Lung (tissue), 12 donors: ENCODE results near the gene MZB1. TPM values are rescaled to one million over a fixed set of nuclear protein-coding genes. Genes with fewer than 3 reads are reported as not detected.

Experiments used
- ATAC-seq: fragments of 200-7000 bp; cut with Tn5 transposase; one replicate; pipeline ENCODE4 v1.9.1; 2020; ENCODE audit warnings: moderate number of reproducible peaks; ENCODE audit not compliant: insufficient read depth, low FRiP score
- DNase-seq, 3 donors: peaks; one replicate each; pipeline ENCODE4 v3.0.0-alpha.2; 2013 to 2017
- H3K27ac ChIP-seq, 2 donors: one replicate each; pipeline ENCODE4 v1.5.1; 2013; ENCODE audit warnings: mild to moderate bottlenecking in 2 of 2, moderate library complexity in 2 of 2, control low read depth in 1 of 2, inconsistent platforms in 1 of 2, low read depth in 1 of 2, low read length in 1 of 2
- H3K27me3 ChIP-seq, 3 donors: one replicate each; pipeline ENCODE4 v1.5.1; 2013; ENCODE audit warnings: low read length in 2 of 3; ENCODE audit not compliant: control insufficient read depth in 3 of 3, insufficient read depth in 3 of 3
- H3K36me3 ChIP-seq, 4 donors: one replicate each; pipeline ENCODE4 v1.5.1; 2013; ENCODE audit warnings: low read length in 4 of 4, mild to moderate bottlenecking in 1 of 4, moderate library complexity in 1 of 4; ENCODE audit not compliant: control insufficient read depth in 4 of 4, insufficient read depth in 4 of 4
- H3K4me1 ChIP-seq, 5 donors: one replicate each; pipeline ENCODE4 v1.5.1; 2013; ENCODE audit warnings: low read length in 5 of 5, mild to moderate bottlenecking in 2 of 5, moderate library complexity in 1 of 5; ENCODE audit not compliant: control insufficient read depth in 5 of 5, insufficient read depth in 5 of 5
- H3K4me3 ChIP-seq: one replicate; pipeline ENCODE4 v1.5.1; 2013; ENCODE audit warnings: mild to moderate bottlenecking, control low read depth, moderate library complexity
- H3K9ac ChIP-seq, 2 donors: one replicate each; pipeline ENCODE4 v1.5.1; 2013; ENCODE audit warnings: low read length in 2 of 2, control low read depth in 1 of 2; ENCODE audit not compliant: insufficient read depth in 1 of 2
- H3K9me3 ChIP-seq, 4 donors: one replicate each; pipeline ENCODE4 v1.5.1; 2013; ENCODE audit warnings: low read length in 3 of 4, mild to moderate bottlenecking in 1 of 4, moderate library complexity in 1 of 4; ENCODE audit not compliant: control insufficient read depth in 4 of 4, insufficient read depth in 3 of 4
- WGBS, 2 donors: extraction: QIAGEN DNeasy Blood & Tissue Kit; methylation state at CpG; one replicate each; pipeline ENCODE4 v1.1.7; 2013; 5-methylcytosine and 5-hydroxymethylcytosine counted together
- polyA plus RNA-seq, 2 donors: library from polyadenylated mRNA; stranded (reverse); fragments of 200-250 nt; gene quantifications; one replicate each; pipeline ENCODE4 v1.2.1, GENCODE V29; 2013
- total RNA-seq, 2 donors: library from RNA; depleted of rRNA in 1 of 2; stranded (reverse); fragments of >200 nt in 1 of 2; gene quantifications; one replicate each; pipeline ENCODE4 v1.2.1, GENCODE V29; 2014 to 2021
- TF ChIP-seq, protein P1 (sequence below): IDR thresholded peaks from 2 replicates; pipeline ENCODE4 v1.5.1; 2012; ENCODE audit warnings: mild to moderate bottlenecking; ENCODE audit errors: control extremely low read depth, extremely low read depth
- donor health status: control.
- donor health status: control.
- donor health status: Bipolar disorder and iron deficiency.
- donor health status: healthy.
- donor health status: DM: yes; HTN: yes; CAD: no.

The MZB1 gene
- total and polyA plus RNA-seq, 4 donors: 2.5 to 14.8 (median 12.8) TPM

DNA sequence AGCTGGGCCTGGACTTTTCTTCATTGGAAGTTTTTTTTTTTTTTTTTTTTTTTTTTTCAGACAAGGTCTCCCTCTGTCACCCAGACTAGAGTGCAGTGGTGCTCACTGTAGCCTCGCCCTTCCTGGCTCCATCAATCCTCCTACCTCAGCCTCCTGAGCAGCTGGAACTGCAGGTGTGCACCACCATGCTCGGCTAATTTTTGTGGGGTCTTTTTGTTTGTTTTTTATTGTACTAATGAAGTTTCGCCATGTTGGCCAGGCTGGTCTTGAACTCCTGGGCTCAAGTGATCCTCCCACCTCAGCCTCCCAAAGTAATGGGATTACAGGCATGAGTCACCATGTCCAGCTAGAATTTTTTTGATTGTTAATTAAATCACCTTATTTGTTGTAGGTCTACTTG is 46.0 kb upstream of the MZB1 start:
- WGBS, 2 donors: 97 to 100% methylated on average over 3 of the region's 3 CpGs
- H3K27ac ChIP-seq: no peak overlapping the region
- no peaks in the 10 kb centered on the region for H3K27me3 ChIP-seq
- H3K36me3 ChIP-seq: peaks cover 2 to 10% (median 4%) of the 10 kb centered on the region in 4 donors
- no peaks in the 10 kb centered on the region for H3K9me3 ChIP-seq
- no peak overlapping the region for H3K9ac ChIP-seq
- DNase-seq: no peak
- ATAC-seq: no peak
- H3K4me3 ChIP-seq: no peak overlapping the region
- H3K4me1 ChIP-seq: peaks cover 0 to 13% (median 0%) of the 10 kb centered on the region in 5 donors
- TF ChIP-seq, protein P1, sequence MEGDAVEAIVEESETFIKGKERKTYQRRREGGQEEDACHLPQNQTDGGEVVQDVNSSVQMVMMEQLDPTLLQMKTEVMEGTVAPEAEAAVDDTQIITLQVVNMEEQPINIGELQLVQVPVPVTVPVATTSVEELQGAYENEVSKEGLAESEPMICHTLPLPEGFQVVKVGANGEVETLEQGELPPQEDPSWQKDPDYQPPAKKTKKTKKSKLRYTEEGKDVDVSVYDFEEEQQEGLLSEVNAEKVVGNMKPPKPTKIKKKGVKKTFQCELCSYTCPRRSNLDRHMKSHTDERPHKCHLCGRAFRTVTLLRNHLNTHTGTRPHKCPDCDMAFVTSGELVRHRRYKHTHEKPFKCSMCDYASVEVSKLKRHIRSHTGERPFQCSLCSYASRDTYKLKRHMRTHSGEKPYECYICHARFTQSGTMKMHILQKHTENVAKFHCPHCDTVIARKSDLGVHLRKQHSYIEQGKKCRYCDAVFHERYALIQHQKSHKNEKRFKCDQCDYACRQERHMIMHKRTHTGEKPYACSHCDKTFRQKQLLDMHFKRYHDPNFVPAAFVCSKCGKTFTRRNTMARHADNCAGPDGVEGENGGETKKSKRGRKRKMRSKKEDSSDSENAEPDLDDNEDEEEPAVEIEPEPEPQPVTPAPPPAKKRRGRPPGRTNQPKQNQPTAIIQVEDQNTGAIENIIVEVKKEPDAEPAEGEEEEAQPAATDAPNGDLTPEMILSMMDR: no peak

DNA sequence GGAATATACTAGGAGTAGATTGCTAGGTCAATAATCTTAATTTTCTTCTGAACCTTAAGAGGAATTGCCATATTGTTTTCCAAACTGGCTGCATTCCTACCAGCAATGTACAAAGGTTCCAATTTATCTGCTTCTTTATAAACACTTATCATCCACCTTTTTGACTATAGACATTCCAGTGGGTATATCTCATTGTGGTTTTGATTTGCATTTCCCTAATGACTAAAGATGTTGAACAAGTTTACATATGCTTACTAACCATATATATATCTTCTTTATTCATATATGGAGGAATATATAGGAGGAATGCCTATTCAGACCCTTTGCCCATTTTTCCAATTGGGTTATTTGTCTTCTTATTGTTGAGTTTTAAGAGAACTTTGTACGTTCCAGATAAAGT is 42.0 kb upstream of the MZB1 start:
- Histone ChIP-seq H3K27me3 (no peaks in the 10 kb centered on the region), H3K4me3 (no peak overlapping the region), H3K27ac (no peak overlapping the region), H3K9me3 (no peaks in the 10 kb centered on the region), H3K36me3 (peaks cover 6 to 17% (median 9%) of the 10 kb centered on the region in 4 donors), H3K9ac (no peak overlapping the region), H3K4me1 (no peaks in the 10 kb centered on the region)
- ATAC-seq: no peak
- 88% methylated on average over 1 of the region's 1 CpG for WGBS, 2 donors
- DNase-seq: no peak
- TF ChIP-seq, protein P1: no peak

DNA sequence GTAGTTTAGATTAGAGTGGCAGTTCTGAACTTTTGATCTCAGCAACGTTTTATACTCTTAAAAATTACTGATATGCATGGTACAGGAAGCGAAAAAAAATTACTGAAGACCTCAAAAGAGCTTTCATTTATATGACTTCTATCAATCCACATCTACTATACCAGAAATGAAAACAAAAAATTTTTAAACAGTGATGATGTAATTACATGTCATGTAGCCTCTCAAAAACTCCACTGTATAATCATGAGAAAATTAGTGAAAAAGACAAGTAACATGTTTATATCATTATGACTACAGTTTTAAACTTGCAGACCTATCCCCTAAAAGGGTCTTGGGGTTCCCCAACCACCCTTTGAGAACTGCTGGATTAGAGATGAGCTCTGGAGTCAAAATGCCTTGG is 40.3 kb upstream of the MZB1 start:
- Histone ChIP-seq H3K9me3 (no peaks in the 10 kb centered on the region), H3K9ac (no peak overlapping the region), H3K4me3 (no peak overlapping the region), H3K27ac (no peak overlapping the region), H3K36me3 (peaks cover 6 to 21% (median 17%) of the 10 kb centered on the region in 4 donors), H3K27me3 (no peaks in the 10 kb centered on the region), H3K4me1 (no peaks in the 10 kb centered on the region)
- TF ChIP-seq, protein P1: no peak
- no peak for DNase-seq
- ATAC-seq: no peak
- WGBS, 2 donors: 78 to 88% methylated on average over 2 of the region's 2 CpGs

DNA sequence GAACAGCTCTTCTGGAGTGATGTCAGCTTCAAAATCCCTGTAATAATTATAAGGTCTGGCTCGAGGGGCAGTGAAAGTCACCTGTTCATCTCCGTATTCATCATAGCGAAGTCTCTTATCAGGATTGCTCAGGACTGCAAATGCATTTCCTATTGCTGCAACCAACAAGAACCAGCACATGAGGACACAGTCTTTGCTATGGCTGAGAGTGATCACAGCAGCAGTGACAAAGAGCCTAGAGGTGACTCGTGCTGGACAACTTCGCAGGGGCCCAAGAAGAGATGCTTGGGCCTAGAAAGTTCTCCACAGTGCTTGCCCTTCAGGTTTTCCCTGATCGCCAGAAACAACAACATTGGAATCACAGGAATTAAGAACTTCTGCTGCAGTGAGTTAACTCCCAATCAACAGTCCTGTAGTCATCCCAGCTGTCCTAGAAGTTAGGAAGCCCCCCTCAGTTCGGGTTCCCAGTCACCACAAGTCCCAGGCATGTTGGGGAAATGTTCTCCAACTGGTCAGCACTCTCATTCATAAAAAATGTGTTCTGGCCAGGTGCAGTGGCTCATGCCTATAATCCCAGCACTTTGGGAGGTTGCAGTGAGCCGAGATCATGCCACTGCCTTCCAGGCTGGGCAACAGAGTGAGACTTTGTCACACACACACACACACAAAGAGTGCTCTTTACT is 36.6 kb upstream of the MZB1 start:
- DNase-seq (no peak), ATAC-seq (no peak)
- Histone ChIP-seq H3K9ac (no peak overlapping the region), H3K27me3 (no peaks in the 10 kb centered on the region), H3K4me3 (no peak overlapping the region), H3K9me3 (no peaks in the 10 kb centered on the region), H3K4me1 (no peaks in the 10 kb centered on the region), H3K27ac (no peak overlapping the region), H3K36me3 (peaks cover 6 to 27% (median 18%) of the 10 kb centered on the region in 4 donors)
- TF ChIP-seq, protein P1: no peak
- 75 to 83% methylated on average over 8 of the region's 8 CpGs for WGBS, 2 donors
